Kidney (tissue), 14 donors: ENCODE data around the gene POMT1. TPM values are rescaled to one million over a fixed set of nuclear protein-coding genes. Genes with fewer than 3 reads are reported as not detected.
"Not testable (repeated sequence)": the region's sequence is repeated elsewhere in the genome, so short reads cannot be mapped to it uniquely, and the experiment has no call there.

Experiments used
- DNase-seq, 5 donors: peaks; one replicate each; pipeline ENCODE4 v3.0.0-alpha.2; 2013 to 2020
- FAIRE-seq: peaks from 2 replicates; lab custom pipeline; 2012; peaks lifted over from hg19 to GRCh38; lab: Jason Lieb, UNC
- H3K27ac ChIP-seq, 2 donors: one replicate each; pipeline ENCODE4 v1.7.0; 2013; ENCODE audit warnings: low read depth in 2 of 2, low read length in 2 of 2, inconsistent platforms in 1 of 2
- H3K27me3 ChIP-seq: one replicate; pipeline ENCODE4 v1.7.1; 2013; ENCODE audit warnings: low read length, inconsistent platforms; ENCODE audit not compliant: control insufficient read depth, insufficient read depth
- H3K36me3 ChIP-seq, 3 donors: one replicate each; pipeline versions ENCODE4 v1.7.0 to v1.7.1; 2013; ENCODE audit warnings: low read length in 3 of 3, control low read depth in 1 of 3, inconsistent platforms in 1 of 3; ENCODE audit not compliant: insufficient read depth in 3 of 3, control insufficient read depth in 2 of 3
- H3K4me1 ChIP-seq, 3 donors: one replicate each; pipeline versions ENCODE4 v1.7.0 to v1.7.1; 2013; ENCODE audit warnings: low read length in 3 of 3, inconsistent platforms in 1 of 3, low read depth in 1 of 3; ENCODE audit not compliant: control insufficient read depth in 2 of 3, insufficient read depth in 2 of 3
- H3K4me3 ChIP-seq, 3 donors: one replicate each; pipeline versions ENCODE4 v1.7.0 to v1.8.1; 2013; ENCODE audit warnings: low read length in 3 of 3, control low read depth in 1 of 3, inconsistent platforms in 1 of 3
- H3K9ac ChIP-seq, 3 donors: one replicate each; pipeline versions ENCODE4 v1.7.0 to v1.7.1; 2013; ENCODE audit warnings: low read length in 3 of 3, control low read depth in 1 of 3, inconsistent platforms in 1 of 3
- H3K9me3 ChIP-seq, 3 donors: one replicate each; pipeline versions ENCODE4 v1.7.0 to v1.7.1; 2013; ENCODE audit warnings: low read length in 3 of 3, control low read depth in 1 of 3, inconsistent platforms in 1 of 3; ENCODE audit not compliant: control insufficient read depth in 2 of 3, insufficient read depth in 1 of 3
- intact Hi-C: fragments of 100-400 bp; cut with DNase I; formaldehyde crosslinking; loops from one replicate; pipeline ENCODE4 v1.11.1; 2022
- polyA plus RNA-seq: library from polyadenylated mRNA; stranded (reverse); fragments of 350-450 nt; fragmentation: Illumina TruSeq; extraction: RNeasy Lipid Tissue Mini Kit (QIAGEN cat#74804); gene quantifications from one replicate; pipeline ENCODE4 v1.2.3, GENCODE V29; 2014; ENCODE audit warnings: low read depth, low replicate concordance; ENCODE audit not compliant: insufficient read depth
- total RNA-seq: library from RNA; stranded (reverse); fragmentation: NEBNext Ultra II Directional; extraction: Animal tissue kit (Norgen Biotek cat#: 25700); gene quantifications from one replicate; pipeline ENCODE4 v1.2.1, GENCODE V29; 2021
- TF ChIP-seq, protein P1 (sequence below): IDR thresholded peaks from 3 replicates; pipeline ENCODE4 v1.5.1; 2012; ENCODE audit warnings: mild to moderate bottlenecking, moderate library complexity, borderline replicate concordance; ENCODE audit not compliant: insufficient read depth; ENCODE audit errors: extremely low read depth
- donor health status: control.
- donor health status: control.
- donor health status: control.
- donor health status: control.
- donor health status: control.
- donor health status: DM: yes; HTN: yes; CAD: no.
- donor health status: Normal renal cell carcinoma (clear cell type).

The POMT1 gene
- total and polyA plus RNA-seq, 2 donors from 2014 or later = 32.3 to 36.5 TPM

DNA sequence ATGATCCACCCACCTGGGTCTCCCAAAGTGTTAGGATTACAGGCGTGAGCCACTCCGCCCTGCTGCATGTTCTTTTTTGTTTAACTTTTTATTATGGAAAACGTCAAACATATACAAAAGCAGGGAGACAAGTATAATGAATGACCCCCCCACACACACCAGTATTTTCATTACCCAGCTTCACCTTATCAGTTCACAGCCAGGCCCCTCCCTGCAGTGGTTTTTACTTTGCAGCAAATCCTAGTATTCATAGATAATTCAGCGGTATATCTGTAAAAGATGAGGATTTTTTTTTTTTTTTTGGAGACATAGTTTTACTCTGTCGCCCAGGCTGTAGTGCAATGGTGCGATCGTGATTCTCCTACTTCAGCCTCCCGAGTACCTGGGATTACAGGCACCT lies 2.3 kb downstream of the POMT1 start:
- Histone ChIP-seq H3K27me3 (no peaks in the 10 kb centered on the region), H3K9me3 (no peaks in the 10 kb centered on the region), H3K4me3 (no peak overlapping the region), H3K36me3 (peaks cover 0 to 10% (median 0%) of the 10 kb centered on the region in 3 donors), H3K9ac (no peak overlapping the region), H3K27ac (no peak overlapping the region), H3K4me1 (peaks cover 0 to 16% (median 7%) of the 10 kb centered on the region in 3 donors)
- TF ChIP-seq, protein P1, sequence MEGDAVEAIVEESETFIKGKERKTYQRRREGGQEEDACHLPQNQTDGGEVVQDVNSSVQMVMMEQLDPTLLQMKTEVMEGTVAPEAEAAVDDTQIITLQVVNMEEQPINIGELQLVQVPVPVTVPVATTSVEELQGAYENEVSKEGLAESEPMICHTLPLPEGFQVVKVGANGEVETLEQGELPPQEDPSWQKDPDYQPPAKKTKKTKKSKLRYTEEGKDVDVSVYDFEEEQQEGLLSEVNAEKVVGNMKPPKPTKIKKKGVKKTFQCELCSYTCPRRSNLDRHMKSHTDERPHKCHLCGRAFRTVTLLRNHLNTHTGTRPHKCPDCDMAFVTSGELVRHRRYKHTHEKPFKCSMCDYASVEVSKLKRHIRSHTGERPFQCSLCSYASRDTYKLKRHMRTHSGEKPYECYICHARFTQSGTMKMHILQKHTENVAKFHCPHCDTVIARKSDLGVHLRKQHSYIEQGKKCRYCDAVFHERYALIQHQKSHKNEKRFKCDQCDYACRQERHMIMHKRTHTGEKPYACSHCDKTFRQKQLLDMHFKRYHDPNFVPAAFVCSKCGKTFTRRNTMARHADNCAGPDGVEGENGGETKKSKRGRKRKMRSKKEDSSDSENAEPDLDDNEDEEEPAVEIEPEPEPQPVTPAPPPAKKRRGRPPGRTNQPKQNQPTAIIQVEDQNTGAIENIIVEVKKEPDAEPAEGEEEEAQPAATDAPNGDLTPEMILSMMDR = no peak
- FAIRE-seq = no peak
- intact Hi-C loops = no loop called here
- DNase-seq = no peak

DNA sequence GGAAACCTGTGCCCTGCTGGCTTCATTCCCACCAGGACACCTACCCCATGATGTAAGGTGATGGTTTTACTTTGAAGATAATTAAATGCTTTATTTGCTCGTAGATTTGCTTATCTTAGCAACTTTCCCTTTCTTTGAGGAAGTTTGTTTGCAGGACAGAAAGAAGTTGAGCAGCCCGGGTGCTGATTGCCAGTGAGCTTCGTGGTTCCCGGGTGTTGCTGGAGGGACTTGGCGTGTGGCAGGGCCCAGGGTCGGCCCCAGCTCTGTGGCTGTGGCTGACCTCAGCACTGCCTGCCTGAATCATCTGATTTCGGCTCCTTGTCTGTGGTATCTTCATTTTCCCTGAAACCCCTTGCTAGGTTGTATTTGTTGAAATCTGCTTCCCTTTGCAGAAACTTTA lies 8.7 kb downstream of the POMT1 start:
- no peak overlapping the region for H3K9ac ChIP-seq

DNA sequence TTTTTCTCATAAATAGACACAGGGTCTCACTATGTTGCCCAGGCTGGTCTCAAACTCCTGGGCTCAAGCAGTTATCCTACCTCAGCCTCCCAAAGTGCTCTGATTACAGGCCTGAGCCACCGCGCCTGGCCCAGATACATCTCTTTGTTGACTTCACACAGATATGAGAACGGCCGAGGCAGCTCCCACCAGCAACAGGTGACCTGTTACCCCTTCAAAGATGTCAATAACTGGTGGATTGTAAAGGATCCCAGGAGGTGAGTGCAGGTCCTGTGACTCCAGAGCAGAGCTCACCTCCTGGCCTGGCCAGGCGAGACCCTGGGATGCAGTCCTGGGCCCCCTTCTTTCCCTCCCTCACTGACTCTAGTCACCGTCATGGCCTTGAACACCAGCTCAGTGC lies 9.2 kb downstream of the POMT1 start:
- DNase-seq (no peak), FAIRE-seq (no peak)
- Histone ChIP-seq H3K4me3 (no peak overlapping the region), H3K27ac (no peak overlapping the region), H3K9me3 (no peaks in the 10 kb centered on the region), H3K27me3 (no peaks in the 10 kb centered on the region), H3K36me3 (peaks cover 5 to 38% (median 32%) of the 10 kb centered on the region in 3 donors), H3K4me1 (no peaks in the 10 kb centered on the region), H3K9ac (no peak overlapping the region)
- TF ChIP-seq, protein P1 = no peak
- intact Hi-C loops = no loop called here

More for the DNA sequence above, 8.7 kb downstream of the POMT1 start:
- Histone ChIP-seq H3K27ac (no peak overlapping the region), H3K36me3 (peaks cover 5 to 38% (median 27%) of the 10 kb centered on the region in 3 donors), H3K27me3 (no peaks in the 10 kb centered on the region), H3K9me3 (no peaks in the 10 kb centered on the region), H3K4me1 (no peaks in the 10 kb centered on the region), H3K4me3 (no peak overlapping the region)
- intact Hi-C loops = no loop called here
- DNase-seq (no peak), FAIRE-seq (no peak)
- TF ChIP-seq, protein P1 = no peak

DNA sequence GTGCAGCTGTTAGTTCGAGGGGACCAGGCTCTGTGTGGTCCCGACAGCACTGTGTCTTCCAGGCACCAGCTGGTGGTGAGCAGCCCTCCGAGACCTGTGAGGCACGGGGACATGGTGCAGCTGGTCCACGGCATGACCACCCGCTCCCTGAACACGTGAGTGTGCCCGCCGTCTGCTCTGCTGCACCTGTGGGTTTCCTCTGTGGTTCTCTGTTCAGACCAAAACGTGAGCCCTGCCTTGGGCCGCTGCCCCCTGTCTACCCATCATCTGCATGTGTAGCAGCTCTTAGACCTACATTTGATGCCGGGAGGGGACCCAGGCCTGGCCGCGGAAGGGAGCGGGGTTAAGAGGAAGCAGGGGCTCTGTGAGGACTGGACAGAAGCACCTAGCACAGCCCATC lies 10.5 kb downstream of the POMT1 start:
- Histone ChIP-seq H3K27ac (no peak overlapping the region), H3K9ac (no peak overlapping the region), H3K36me3 (peaks cover 5 to 38% (median 37%) of the 10 kb centered on the region in 3 donors), H3K9me3 (no peaks in the 10 kb centered on the region), H3K4me1 (no peaks in the 10 kb centered on the region), H3K27me3 (no peaks in the 10 kb centered on the region), H3K4me3 (no peak overlapping the region)
- intact Hi-C loops = no loop called here
- FAIRE-seq (no peak), DNase-seq (no peak)
- TF ChIP-seq, protein P1 = no peak

DNA sequence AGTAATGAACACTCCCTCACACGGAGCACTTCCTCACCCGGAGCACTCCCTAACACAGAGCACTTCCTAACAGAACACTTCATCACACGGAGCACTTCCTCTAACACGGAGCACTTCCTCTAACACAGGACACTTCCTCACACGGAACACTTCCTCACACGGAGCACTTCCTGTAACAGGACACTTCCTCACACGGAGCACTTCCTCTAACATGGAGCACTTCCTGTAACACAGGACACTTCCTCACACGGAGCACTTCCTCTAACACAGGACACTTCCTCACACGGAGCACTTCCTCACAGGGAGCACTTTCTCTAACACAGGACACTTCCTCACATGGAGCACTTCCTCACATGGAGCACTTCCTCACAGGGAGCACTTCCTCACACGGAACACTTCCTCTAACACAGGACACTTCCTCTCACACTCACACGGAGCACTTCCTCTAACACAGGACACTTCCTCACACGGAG lies 12.9 kb downstream of the POMT1 start:
- intact Hi-C loops, H3K4me3 ChIP-seq, H3K9me3 ChIP-seq, H3K9ac ChIP-seq, H3K27ac ChIP-seq, H3K27me3 ChIP-seq, DNase-seq, H3K4me1 ChIP-seq, FAIRE-seq: not testable (repeated sequence)
- peaks cover 7 to 59% (median 46%) of the 10 kb centered on the region in 3 donors for H3K36me3 ChIP-seq
